ENCODE measurements around the gene TPTE.
"Not testable (repeated sequence)": the region's sequence is repeated elsewhere in the genome, so short reads cannot be mapped to it uniquely, and the experiment has no call there.

TPTE gene

GRCh38 chr21:10521091-10521598 is at the start of gene TPTE:
Gene TPTE, plus strand, starts transcription at chr21:10521583. Its CDS starts 17,141 bp downstream, at chr21:10538724.
- no peak for DNase-seq

- DNase-seq: not testable (repeated sequence)
Measured at GRCh38 chr21:10471999-10472398, 49.4 kb upstream of the TPTE start.

- not testable (repeated sequence) for DNase-seq
Measured at GRCh38 chr21:10477794-10478193, 43.6 kb upstream of the TPTE start.

GRCh38 chr21:10479875-10480274 is 41.5 kb upstream of the TPTE start:
- DNase-seq: not testable (repeated sequence)

GRCh38 chr21:10484864-10485263 is 36.5 kb upstream of the TPTE start:
- not testable (repeated sequence) for DNase-seq

- DNase-seq: not testable (repeated sequence)
Measured at GRCh38 chr21:10490453-10490852, 30.9 kb upstream of the TPTE start.

GRCh38 chr21:10511116-10511515 is 10.3 kb upstream of the TPTE start:
- no peak for DNase-seq

GRCh38 chr21:10516889-10517288 is 4.5 kb upstream of the TPTE start:
- DNase-seq: not testable (repeated sequence)

- not testable (repeated sequence) for DNase-seq
Measured at GRCh38 chr21:10517904-10518303, 3.5 kb upstream of the TPTE start.

- not testable (repeated sequence) for DNase-seq
Measured at GRCh38 chr21:10521835-10522500, 585 bp downstream of the TPTE start.

GRCh38 chr21:10539956-10540355 is 18.6 kb downstream of the TPTE start:
- no peak for DNase-seq

- DNase-seq: not testable (repeated sequence)
Measured at GRCh38 chr21:10544376-10544775, 23.0 kb downstream of the TPTE start.

- not testable (repeated sequence) for DNase-seq
Measured at GRCh38 chr21:10547868-10548267, 26.5 kb downstream of the TPTE start.

- DNase-seq: not testable (repeated sequence)
Measured at GRCh38 chr21:10548331-10548954, 27.1 kb downstream of the TPTE start.

- not testable (repeated sequence) for DNase-seq
Measured at GRCh38 chr21:10570803-10571202, 49.4 kb downstream of the TPTE start.

- DNase-seq: not testable (repeated sequence)
Measured at GRCh38 chr21:10574531-10575310, 53.3 kb downstream of the TPTE start.

- DNase-seq: no peak
Measured at GRCh38 chr21:10575311-10575667, 53.9 kb downstream of the TPTE start.

- DNase-seq: not testable (repeated sequence)
Measured at GRCh38 chr21:10578910-10579309, 57.5 kb downstream of the TPTE start.

- DNase-seq: not testable (repeated sequence)
Measured at GRCh38 chr21:10589115-10589514, 67.7 kb downstream of the TPTE start.

GRCh38 chr21:10607074-10607473 is 85.7 kb downstream of the TPTE start:
- not testable (repeated sequence) for DNase-seq

GRCh38 chr21:10614285-10614684 is 92.9 kb downstream of the TPTE start:
- DNase-seq: not testable (repeated sequence)

- DNase-seq: not testable (repeated sequence)
Measured at GRCh38 chr21:10616061-10616460, 94.7 kb downstream of the TPTE start.

GRCh38 chr21:10616535-10616934 is 95.2 kb downstream of the TPTE start:
- DNase-seq: no peak
